Stimulated activated naive CD8-positive, alpha-beta T cell treated with anti-CD3 and anti-CD28 coated beads, Interleukin-15, Interleukin-2, amounts not matched to agents 100 ng/mL and 50 ng/mL, for 24 hours (primary cell): ENCODE results near the gene GLIS1.

Source experiments
- H3K27ac Mint-ChIP-seq: one replicate; pipeline ENCODE4 v1.8.0; 2021; ENCODE audit warnings: mild to moderate bottlenecking, mixed read lengths
- H3K27me3 Mint-ChIP-seq: one replicate; pipeline ENCODE4 v1.8.0; 2021; ENCODE audit warnings: mixed read lengths
- H3K36me3 Mint-ChIP-seq: one replicate; pipeline ENCODE4 v1.8.0; 2021; ENCODE audit warnings: low read depth, mixed read lengths
- H3K4me1 Mint-ChIP-seq: one replicate; pipeline ENCODE4 v1.8.0; 2021; ENCODE audit warnings: low read depth, mixed read lengths
- H3K4me3 Mint-ChIP-seq: one replicate; pipeline ENCODE4 v1.8.0; 2021; ENCODE audit warnings: mild to moderate bottlenecking, mixed read lengths
- H3K9me3 Mint-ChIP-seq: one replicate; pipeline ENCODE4 v1.8.0; 2021; ENCODE audit warnings: mixed read lengths

Gene GLIS1

GRCh38 chr1:53465023-53465957 lies 273.7 kb downstream of the GLIS1 start:
- no peak overlapping the region for H3K27ac Mint-ChIP-seq
- H3K4me3 Mint-ChIP-seq: no peak overlapping the region
- no peaks in the 10 kb centered on the region for H3K9me3 Mint-ChIP-seq
- no peaks in the 10 kb centered on the region for H3K27me3 Mint-ChIP-seq
- H3K4me1 Mint-ChIP-seq: no peaks in the 10 kb centered on the region
- H3K36me3 Mint-ChIP-seq: no peaks in the 10 kb centered on the region

- Mint-ChIP-seq H3K9me3 (no peaks in the 10 kb centered on the region), H3K36me3 (no peaks in the 10 kb centered on the region), H3K4me3 (no peak overlapping the region), H3K27me3 (no peaks in the 10 kb centered on the region), H3K27ac (no peak overlapping the region), H3K4me1 (no peaks in the 10 kb centered on the region)
Observed at GRCh38 chr1:53463961-53464899, 274.7 kb downstream of the GLIS1 start.

GRCh38 chr1:53462769-53463501 lies 276.0 kb downstream of the GLIS1 start:
- no peak overlapping the region for H3K4me3 Mint-ChIP-seq
- no peaks in the 10 kb centered on the region for H3K4me1 Mint-ChIP-seq
- no peaks in the 10 kb centered on the region for H3K27me3 Mint-ChIP-seq
- no peaks in the 10 kb centered on the region for H3K36me3 Mint-ChIP-seq
- H3K9me3 Mint-ChIP-seq: no peaks in the 10 kb centered on the region
- H3K27ac Mint-ChIP-seq: no peak overlapping the region

GRCh38 chr1:53462193-53462592 lies 276.8 kb downstream of the GLIS1 start:
- Mint-ChIP-seq H3K27me3 (no peaks in the 10 kb centered on the region), H3K4me1 (no peaks in the 10 kb centered on the region), H3K9me3 (no peaks in the 10 kb centered on the region), H3K36me3 (no peaks in the 10 kb centered on the region), H3K27ac (no peak overlapping the region), H3K4me3 (no peak overlapping the region)

- no peaks in the 10 kb centered on the region for H3K4me1 Mint-ChIP-seq
- no peaks in the 10 kb centered on the region for H3K9me3 Mint-ChIP-seq
- H3K36me3 Mint-ChIP-seq: no peaks in the 10 kb centered on the region
- H3K4me3 Mint-ChIP-seq: no peak overlapping the region
- H3K27ac Mint-ChIP-seq: no peak overlapping the region
- peaks cover 3% of the 10 kb centered on the region for H3K27me3 Mint-ChIP-seq
Observed at GRCh38 chr1:53461323-53462044, 277.5 kb downstream of the GLIS1 start.

GRCh38 chr1:53460666-53461322 lies 278.2 kb downstream of the GLIS1 start:
- Mint-ChIP-seq H3K9me3 (no peaks in the 10 kb centered on the region), H3K27ac (no peak overlapping the region), H3K27me3 (peaks cover 3% of the 10 kb centered on the region), H3K4me1 (no peaks in the 10 kb centered on the region), H3K4me3 (no peak overlapping the region), H3K36me3 (no peaks in the 10 kb centered on the region)

- Mint-ChIP-seq H3K27me3 (peaks cover 3% of the 10 kb centered on the region), H3K4me1 (no peaks in the 10 kb centered on the region), H3K27ac (no peak overlapping the region), H3K9me3 (no peaks in the 10 kb centered on the region), H3K36me3 (no peaks in the 10 kb centered on the region), H3K4me3 (no peak overlapping the region)
Observed at GRCh38 chr1:53460211-53460634, 278.7 kb downstream of the GLIS1 start.

GRCh38 chr1:53459321-53460175 lies 279.4 kb downstream of the GLIS1 start, which contains the start of gene DMRTB1:
Gene DMRTB1, plus strand, starts transcription at chr1:53459399. Its CDS starts 55 bp downstream, at chr1:53459454.
- peaks cover 3% of the 10 kb centered on the region for H3K27me3 Mint-ChIP-seq
- H3K4me3 Mint-ChIP-seq: no peak within 1 kb of the TSS
- H3K4me1 Mint-ChIP-seq: no peaks in the 10 kb centered on the region
- no peaks in the 10 kb centered on the region for H3K9me3 Mint-ChIP-seq
- no peaks in the 10 kb centered on the region for H3K36me3 Mint-ChIP-seq
- H3K27ac Mint-ChIP-seq: no peak within 1 kb of the TSS

GRCh38 chr1:53458634-53459033 lies 280.3 kb downstream of the GLIS1 start:
- Mint-ChIP-seq H3K4me1 (no peaks in the 10 kb centered on the region), H3K4me3 (no peak overlapping the region), H3K27me3 (peaks cover 3% of the 10 kb centered on the region), H3K9me3 (no peaks in the 10 kb centered on the region), H3K36me3 (no peaks in the 10 kb centered on the region), H3K27ac (no peak overlapping the region)
